ENCODE data around the gene COL27A1. TPM values are rescaled to one million over a fixed set of nuclear protein-coding genes. Genes with fewer than 3 reads are reported as not detected.
A peak's percentile ranks its signal among the peaks of the same experiment; 100 is the strongest.

COL27A1 gene
- total and polyA plus RNA-seq, 12 donors = 3.1 to 35.8 (median 5.1) TPM

DNA sequence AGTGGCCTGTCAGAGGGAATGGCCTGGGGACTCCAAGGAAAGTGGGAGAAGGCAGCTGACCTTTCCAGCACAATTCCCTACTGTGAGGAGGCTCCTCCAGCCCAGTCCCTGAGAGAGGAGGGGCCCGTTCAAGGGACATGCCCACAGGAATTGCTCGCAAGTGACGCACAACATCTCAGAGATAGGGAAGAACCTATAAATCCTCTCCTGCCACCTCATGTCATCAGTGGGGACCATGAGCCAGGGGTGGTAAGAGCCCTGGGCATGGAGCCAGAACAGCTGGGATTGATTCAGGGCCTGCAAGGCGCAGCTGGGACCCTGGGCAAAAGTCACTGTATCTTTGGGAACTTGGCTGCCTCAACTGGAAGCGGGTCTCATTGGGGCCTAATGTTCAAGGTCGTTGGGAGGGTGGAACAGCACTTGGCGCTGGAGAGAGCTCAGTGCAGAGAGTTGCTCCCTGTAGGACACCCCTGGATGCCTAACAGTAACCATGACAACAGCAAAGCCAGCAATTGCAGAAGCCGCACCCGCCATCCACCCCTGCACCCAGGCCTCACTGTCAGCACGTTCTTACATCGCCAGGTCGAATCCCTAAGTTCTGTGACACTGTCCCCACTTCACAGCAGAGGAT is 126.3 kb downstream of the COL27A1 start:
- Histone ChIP-seq H3K27me3 (no peaks in the 10 kb centered on the region), H3K36me3 (peaks cover 0 to 9% (median 0%) of the 10 kb centered on the region in 9 donors), H3K4me1 (peaks cover 0 to 16% (median 5%) of the 10 kb centered on the region in 9 donors), H3K9me3 (no peaks in the 10 kb centered on the region), H3K4me3 (no peak overlapping the region), H3K27ac (peak overlapping the region in 3 of 10 donors; percentile 9 to 41 (median 37))
- 65 to 67% methylated on average over 12 of the region's 12 CpGs for WGBS, 2 donors
- TF ChIP-seq, protein P1, sequence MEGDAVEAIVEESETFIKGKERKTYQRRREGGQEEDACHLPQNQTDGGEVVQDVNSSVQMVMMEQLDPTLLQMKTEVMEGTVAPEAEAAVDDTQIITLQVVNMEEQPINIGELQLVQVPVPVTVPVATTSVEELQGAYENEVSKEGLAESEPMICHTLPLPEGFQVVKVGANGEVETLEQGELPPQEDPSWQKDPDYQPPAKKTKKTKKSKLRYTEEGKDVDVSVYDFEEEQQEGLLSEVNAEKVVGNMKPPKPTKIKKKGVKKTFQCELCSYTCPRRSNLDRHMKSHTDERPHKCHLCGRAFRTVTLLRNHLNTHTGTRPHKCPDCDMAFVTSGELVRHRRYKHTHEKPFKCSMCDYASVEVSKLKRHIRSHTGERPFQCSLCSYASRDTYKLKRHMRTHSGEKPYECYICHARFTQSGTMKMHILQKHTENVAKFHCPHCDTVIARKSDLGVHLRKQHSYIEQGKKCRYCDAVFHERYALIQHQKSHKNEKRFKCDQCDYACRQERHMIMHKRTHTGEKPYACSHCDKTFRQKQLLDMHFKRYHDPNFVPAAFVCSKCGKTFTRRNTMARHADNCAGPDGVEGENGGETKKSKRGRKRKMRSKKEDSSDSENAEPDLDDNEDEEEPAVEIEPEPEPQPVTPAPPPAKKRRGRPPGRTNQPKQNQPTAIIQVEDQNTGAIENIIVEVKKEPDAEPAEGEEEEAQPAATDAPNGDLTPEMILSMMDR (IDR thresholded peaks at IDR 0.05) = no peak
- ATAC-seq = peak; percentile 36 to 75 (median 48)
- intact Hi-C loops (cut with DNase I) = loop anchor here in 1 of 10 donors (5.0 to 10.0 kb wide), 2 partner anchors 127 to 184 kb away; partner anchors contain the start of genes COL27A1 and KIF12
- DNase-seq = peak; percentile 58 to 67

DNA sequence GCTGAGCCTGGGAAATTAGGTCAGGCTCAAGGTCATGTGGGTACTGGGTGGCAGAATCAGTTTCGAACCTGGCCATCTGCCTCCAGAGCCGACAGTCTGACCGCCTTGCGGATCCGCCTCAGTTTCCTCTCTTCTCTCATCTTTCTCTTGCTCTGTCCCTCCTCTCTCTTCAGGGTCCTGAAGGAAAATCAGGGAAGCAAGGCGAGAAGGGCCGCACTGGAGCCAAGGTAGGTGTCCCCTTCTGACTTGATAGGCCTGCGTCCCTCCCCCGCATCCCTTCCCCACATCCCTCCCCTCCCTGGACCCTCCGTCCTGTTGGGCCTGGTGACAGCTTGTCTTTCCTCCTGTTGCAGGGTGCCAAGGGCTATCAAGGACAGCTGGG is 126.8 kb downstream of the COL27A1 start:
- TF ChIP-seq, protein P1 (IDR thresholded peaks at IDR 0.05) = no peak
- peaks cover 0 to 9% (median 0%) of the 10 kb centered on the region in 9 donors for H3K36me3 ChIP-seq
- H3K4me1 ChIP-seq = peaks cover 0 to 16% (median 5%) of the 10 kb centered on the region in 9 donors
- ATAC-seq (no peak), DNase-seq (no peak)
- H3K27me3 ChIP-seq = no peaks in the 10 kb centered on the region
- WGBS, 2 donors = 90 to 92% methylated on average over 10 of the region's 10 CpGs
- intact Hi-C loops (cut with DNase I) = loop anchor here in 1 of 10 donors (5.0 to 10.0 kb wide), 2 partner anchors 127 to 185 kb away; partner anchors contain the start of genes COL27A1 and KIF12
- H3K27ac ChIP-seq = no peak overlapping the region
- no peaks in the 10 kb centered on the region for H3K9me3 ChIP-seq
- H3K4me3 ChIP-seq = no peak overlapping the region

DNA sequence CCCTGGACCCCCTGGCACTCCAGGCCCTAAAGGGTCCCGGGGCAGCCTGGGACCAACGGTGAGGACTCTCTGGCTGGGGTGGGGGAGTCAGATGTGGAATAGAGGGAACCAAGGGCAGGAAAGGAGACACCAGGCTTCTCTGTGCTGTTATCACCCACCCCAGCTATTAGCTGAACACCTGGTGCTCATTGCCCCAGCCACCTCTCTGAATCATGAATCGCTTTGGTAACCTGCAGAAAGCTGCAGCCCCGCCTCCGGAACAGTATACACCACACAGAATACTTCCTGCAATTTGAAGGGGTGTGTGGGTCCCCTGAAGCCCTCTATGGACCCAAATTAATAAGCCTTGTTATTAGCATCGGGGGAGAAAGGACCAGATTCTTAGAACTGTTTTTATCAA is 127.2 kb downstream of the COL27A1 start:
- no peaks in the 10 kb centered on the region for H3K9me3 ChIP-seq
- peaks cover 0 to 9% (median 0%) of the 10 kb centered on the region in 9 donors for H3K36me3 ChIP-seq
- no peak overlapping the region for H3K27ac ChIP-seq
- WGBS, 2 donors = 90 to 91% methylated on average over 6 of the region's 6 CpGs
- H3K27me3 ChIP-seq = no peaks in the 10 kb centered on the region
- no peak overlapping the region for H3K4me3 ChIP-seq
- DNase-seq (no peak), ATAC-seq (no peak)
- H3K4me1 ChIP-seq = peaks cover 0 to 16% (median 5%) of the 10 kb centered on the region in 9 donors
- intact Hi-C loops (cut with DNase I) = loop anchor here in 1 of 10 donors (5.0 to 10.0 kb wide), 2 partner anchors 128 to 185 kb away; partner anchors contain the start of genes COL27A1 and KIF12
- TF ChIP-seq, protein P1 (IDR thresholded peaks at IDR 0.05) = no peak

DNA sequence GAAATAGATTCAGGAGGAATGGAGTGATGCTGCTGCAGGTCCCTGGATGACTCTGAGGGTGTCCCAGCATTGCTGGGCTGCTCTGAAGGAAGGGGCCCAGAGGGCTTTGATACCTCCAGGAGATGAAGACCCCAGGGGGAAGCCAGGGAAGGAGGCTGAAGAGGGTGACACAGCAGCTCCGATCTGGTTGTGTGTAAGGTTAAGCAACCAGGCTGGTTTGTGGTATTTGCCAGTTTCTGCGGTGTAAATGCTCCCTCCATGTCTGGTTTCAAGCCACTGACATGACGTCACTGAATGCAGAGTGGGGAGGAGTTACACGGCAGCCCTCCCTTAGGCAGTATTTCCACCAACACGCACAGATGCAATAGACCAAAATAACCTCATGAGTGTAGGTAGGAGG is 127.6 kb downstream of the COL27A1 start:
- ATAC-seq = no peak
- peaks cover 0 to 9% (median 0%) of the 10 kb centered on the region in 9 donors for H3K36me3 ChIP-seq
- no peak overlapping the region for H3K4me3 ChIP-seq
- intact Hi-C loops (cut with DNase I) = loop anchor here in 1 of 10 donors (5.0 to 10.0 kb wide), 2 partner anchors 128 to 186 kb away; partner anchors contain the start of genes COL27A1 and KIF12
- no peaks in the 10 kb centered on the region for H3K9me3 ChIP-seq
- no peak overlapping the region for H3K27ac ChIP-seq
- 70 to 74% methylated on average over 5 of the region's 5 CpGs for WGBS, 2 donors
- TF ChIP-seq, protein P1 (IDR thresholded peaks at IDR 0.05) = no peak
- no peak for DNase-seq
- H3K27me3 ChIP-seq = no peaks in the 10 kb centered on the region
- peaks cover 0 to 16% (median 5%) of the 10 kb centered on the region in 9 donors for H3K4me1 ChIP-seq

All from heart right ventricle (tissue), 16 donors.